Activated gamma-delta T cell treated with Interleukin-2 at 50 U/mL for 16 hours (primary cell): ENCODE results near the gene EPB41L3.
"Not testable (repeated sequence)": the region's sequence is repeated elsewhere in the genome, so short reads cannot be mapped to it uniquely, and the experiment has no call there.

Experiments used
- DNase-seq: peaks from one replicate; pipeline ENCODE4 v3.0.0-alpha.2; 2020

Gene EPB41L3

GRCh38 chr18:5490753-5491480 is 52.9 kb downstream of the EPB41L3 start:
- no peak for DNase-seq

GRCh38 chr18:5488844-5489243 is 55.0 kb downstream of the EPB41L3 start:
- DNase-seq = no peak

GRCh38 chr18:5488044-5488443 is 55.8 kb downstream of the EPB41L3 start:
- not testable (repeated sequence) for DNase-seq

- DNase-seq = no peak
These were observed 59.3 kb downstream of the EPB41L3 start for GRCh38 chr18:5484526-5484925.

- no peak for DNase-seq
These were observed 62.2 kb downstream of the EPB41L3 start for GRCh38 chr18:5481621-5482020.

GRCh38 chr18:5478261-5478660 is 65.5 kb downstream of the EPB41L3 start:
- no peak for DNase-seq

GRCh38 chr18:5476961-5477800 is 66.6 kb downstream of the EPB41L3 start:
- DNase-seq = no peak

GRCh38 chr18:5475267-5475666 is 68.5 kb downstream of the EPB41L3 start:
- DNase-seq = no peak

GRCh38 chr18:5469340-5469739 is 74.5 kb downstream of the EPB41L3 start:
- no peak for DNase-seq

GRCh38 chr18:5468394-5468793 is 75.4 kb downstream of the EPB41L3 start:
- no peak for DNase-seq

GRCh38 chr18:5467671-5468070 is 76.1 kb downstream of the EPB41L3 start:
- DNase-seq = no peak

GRCh38 chr18:5466256-5466655 is 77.5 kb downstream of the EPB41L3 start:
- DNase-seq = no peak

GRCh38 chr18:5464251-5464650 is 79.5 kb downstream of the EPB41L3 start:
- DNase-seq = no peak

GRCh38 chr18:5463831-5464230 is 80.0 kb downstream of the EPB41L3 start:
- DNase-seq = no peak

GRCh38 chr18:5463390-5463789 is 80.4 kb downstream of the EPB41L3 start:
- DNase-seq = no peak

GRCh38 chr18:5462227-5462626 is 81.6 kb downstream of the EPB41L3 start:
- no peak for DNase-seq

- DNase-seq = no peak
These were observed 82.8 kb downstream of the EPB41L3 start for GRCh38 chr18:5461041-5461440.

- DNase-seq = no peak
These were observed 86.3 kb downstream of the EPB41L3 start for GRCh38 chr18:5457462-5457957.

GRCh38 chr18:5456577-5457461 is 87.0 kb downstream of the EPB41L3 start:
- no peak for DNase-seq

GRCh38 chr18:5455674-5456073 is 88.1 kb downstream of the EPB41L3 start:
- no peak for DNase-seq

- DNase-seq = no peak
These were observed 90.8 kb downstream of the EPB41L3 start for GRCh38 chr18:5452943-5453443.

- no peak for DNase-seq
These were observed 91.9 kb downstream of the EPB41L3 start for GRCh38 chr18:5451871-5452270.

- no peak for DNase-seq
These were observed 92.6 kb downstream of the EPB41L3 start for GRCh38 chr18:5451150-5451549.
